Panc1 (cell line): ENCODE data around the gene YOD1. TPM values are rescaled to one million over a fixed set of nuclear protein-coding genes. Genes with fewer than 3 reads are reported as not detected.

Source experiments
- ATAC-seq: fragments of 200-7000 bp; cut with Tn5 transposase; 2 replicates; pipeline ENCODE4 v1.9.1; 2020; ENCODE audit warnings: mild to moderate bottlenecking, moderate library complexity
- BruUV-seq: library from RNA; stranded (reverse); fragments of 400-500 nt; replicated peaks from 2 replicates; lab custom pipeline; 2021; lab: Mats Ljungman, UMichigan
- CTCF ChIA-PET: fragments of 300-600 bp; sonication (Branson Sonifier 250); formaldehyde crosslinking; loops from one replicate; lab custom pipeline; 2022; ENCODE audit warnings: antibody characterized with exemption; lab: Charles Lee
- POLR2A ChIA-PET: fragments of 300-600 bp; sonication (Branson Sonifier 250); formaldehyde crosslinking; loops from one replicate; lab custom pipeline; 2022; ENCODE audit warnings: antibody characterized with exemption; lab: Charles Lee
- DNase-seq: peaks from one replicate; pipeline ENCODE4 v3.0.0-alpha.2; 2010; ENCODE audit warnings: low read depth, low spot score
- H3K27ac ChIP-seq: 2 replicates; pipeline ENCODE4 v1.5.1; 2011; ENCODE audit warnings: mild to moderate bottlenecking, low read length, inconsistent platforms
- H3K27me3 ChIP-seq: fragments of 200-500 bp; sonication (Bioruptor generic); 2 replicates; pipeline ENCODE4 v1.6.0; 2014; ENCODE audit warnings: low read length, inconsistent platforms; ENCODE audit not compliant: control insufficient read depth, insufficient read depth
- H3K36me3 ChIP-seq: fragments of 200-500 bp; sonication (Bioruptor generic); 2 replicates; pipeline ENCODE4 v1.5.1; 2014; ENCODE audit warnings: inconsistent platforms, mild to moderate bottlenecking, low read length, moderate library complexity; ENCODE audit not compliant: control insufficient read depth, insufficient read depth
- H3K4me1 ChIP-seq: 2 replicates; pipeline ENCODE4 v1.5.1; 2011; ENCODE audit warnings: inconsistent platforms, mild to moderate bottlenecking, low read length, moderate library complexity; ENCODE audit not compliant: control insufficient read depth, insufficient read depth
- H3K4me3 ChIP-seq, 2 experiments: 2 replicates each; pipeline ENCODE4 v1.5.1; 2011 to 2012; ENCODE audit warnings: low read depth in 2 of 2, low read length in 2 of 2, mild to moderate bottlenecking in 2 of 2, inconsistent platforms in 1 of 2, moderate library complexity in 1 of 2
- H3K9me3 ChIP-seq: fragments of 200-500 bp; sonication (Bioruptor generic); 2 replicates; pipeline ENCODE4 v1.5.1; 2014; ENCODE audit warnings: low read depth, mild to moderate bottlenecking, inconsistent platforms, low read length, moderate library complexity; ENCODE audit not compliant: control insufficient read depth, insufficient read depth
- POLR2AphosphoS5 ChIP-seq: IDR thresholded peaks from 2 replicates; pipeline ENCODE4 v1.6.1; 2012; ENCODE audit warnings: mild to moderate bottlenecking, low read depth, low read length, moderate library complexity
- SIN3A ChIP-seq: IDR thresholded peaks from 2 replicates; pipeline ENCODE4 v1.6.1; 2012; ENCODE audit warnings: low read depth, mild to moderate bottlenecking, low read length, moderate library complexity, borderline replicate concordance; ENCODE audit not compliant: insufficient read depth
- TCF7L2 ChIP-seq: IDR thresholded peaks from 2 replicates; pipeline ENCODE4 v1.6.1; 2011; ENCODE audit warnings: mild to moderate bottlenecking, low read depth, low read length, inconsistent platforms
- in situ Hi-C: cut with HindIII; loops from 2 replicates; pipeline ENCODE4 v1.10.0; 2016; ENCODE audit warnings: low sequenced_read_pairs, low pct_unique_long_range_greater_than_20kb
- intact Hi-C: fragments of 100-400 bp; cut with micrococcal nuclease; formaldehyde crosslinking; loops from one replicate; pipeline ENCODE4 v1.10.0; 2022; ENCODE audit not compliant: unreplicated experiment
- total RNA-seq: library from RNA; stranded (reverse); gene quantifications from one replicate; pipeline ENCODE4 v1.2.1, GENCODE V29; 2021; ENCODE audit not compliant: unreplicated experiment
- TF ChIP-seq, protein P1 (sequence below): fragments of 450-650 bp; IDR thresholded peaks from 2 replicates; pipeline ENCODE4 v1.5.1; 2017; ENCODE audit warnings: mild to moderate bottlenecking
- TF ChIP-seq, protein P2 (sequence below), 2 experiments: IDR thresholded peaks; 2 replicates each; pipeline ENCODE4 v1.6.1; 2011 to 2012; ENCODE audit warnings: low read depth in 2 of 2, control low read depth in 1 of 2, low read length in 1 of 2, mild to moderate bottlenecking in 1 of 2, moderate library complexity in 1 of 2; ENCODE audit not compliant: insufficient read depth in 1 of 2

YOD1 gene
- total RNA-seq, 1 experiment from 2014 or later, result 7.1 TPM

- H3K27me3 ChIP-seq, result no peaks in the 10 kb centered on the region
- no peak for DNase-seq
- BruUV-seq, result no TSS peak
- POLR2A ChIA-PET, result interaction anchor here (0.5 kb wide), 1 partner anchor 37 kb away, joined by 4 read pairs; no protein-coding TSS in a partner anchor
- CTCF ChIA-PET, result no interaction called here
- in situ Hi-C loops (no loop called here), intact Hi-C loops (no loop called here)
- peaks cover 13% of the 10 kb centered on the region for H3K4me1 ChIP-seq
- peaks cover 21% of the 10 kb centered on the region for H3K36me3 ChIP-seq
- no peak overlapping the region for H3K4me3 ChIP-seq
- TF ChIP-seq, protein P1, sequence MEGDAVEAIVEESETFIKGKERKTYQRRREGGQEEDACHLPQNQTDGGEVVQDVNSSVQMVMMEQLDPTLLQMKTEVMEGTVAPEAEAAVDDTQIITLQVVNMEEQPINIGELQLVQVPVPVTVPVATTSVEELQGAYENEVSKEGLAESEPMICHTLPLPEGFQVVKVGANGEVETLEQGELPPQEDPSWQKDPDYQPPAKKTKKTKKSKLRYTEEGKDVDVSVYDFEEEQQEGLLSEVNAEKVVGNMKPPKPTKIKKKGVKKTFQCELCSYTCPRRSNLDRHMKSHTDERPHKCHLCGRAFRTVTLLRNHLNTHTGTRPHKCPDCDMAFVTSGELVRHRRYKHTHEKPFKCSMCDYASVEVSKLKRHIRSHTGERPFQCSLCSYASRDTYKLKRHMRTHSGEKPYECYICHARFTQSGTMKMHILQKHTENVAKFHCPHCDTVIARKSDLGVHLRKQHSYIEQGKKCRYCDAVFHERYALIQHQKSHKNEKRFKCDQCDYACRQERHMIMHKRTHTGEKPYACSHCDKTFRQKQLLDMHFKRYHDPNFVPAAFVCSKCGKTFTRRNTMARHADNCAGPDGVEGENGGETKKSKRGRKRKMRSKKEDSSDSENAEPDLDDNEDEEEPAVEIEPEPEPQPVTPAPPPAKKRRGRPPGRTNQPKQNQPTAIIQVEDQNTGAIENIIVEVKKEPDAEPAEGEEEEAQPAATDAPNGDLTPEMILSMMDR, result no peak
- no peak for TF ChIP-seq SIN3A
- no peak for TF ChIP-seq TCF7L2
- TF ChIP-seq, protein P2, sequence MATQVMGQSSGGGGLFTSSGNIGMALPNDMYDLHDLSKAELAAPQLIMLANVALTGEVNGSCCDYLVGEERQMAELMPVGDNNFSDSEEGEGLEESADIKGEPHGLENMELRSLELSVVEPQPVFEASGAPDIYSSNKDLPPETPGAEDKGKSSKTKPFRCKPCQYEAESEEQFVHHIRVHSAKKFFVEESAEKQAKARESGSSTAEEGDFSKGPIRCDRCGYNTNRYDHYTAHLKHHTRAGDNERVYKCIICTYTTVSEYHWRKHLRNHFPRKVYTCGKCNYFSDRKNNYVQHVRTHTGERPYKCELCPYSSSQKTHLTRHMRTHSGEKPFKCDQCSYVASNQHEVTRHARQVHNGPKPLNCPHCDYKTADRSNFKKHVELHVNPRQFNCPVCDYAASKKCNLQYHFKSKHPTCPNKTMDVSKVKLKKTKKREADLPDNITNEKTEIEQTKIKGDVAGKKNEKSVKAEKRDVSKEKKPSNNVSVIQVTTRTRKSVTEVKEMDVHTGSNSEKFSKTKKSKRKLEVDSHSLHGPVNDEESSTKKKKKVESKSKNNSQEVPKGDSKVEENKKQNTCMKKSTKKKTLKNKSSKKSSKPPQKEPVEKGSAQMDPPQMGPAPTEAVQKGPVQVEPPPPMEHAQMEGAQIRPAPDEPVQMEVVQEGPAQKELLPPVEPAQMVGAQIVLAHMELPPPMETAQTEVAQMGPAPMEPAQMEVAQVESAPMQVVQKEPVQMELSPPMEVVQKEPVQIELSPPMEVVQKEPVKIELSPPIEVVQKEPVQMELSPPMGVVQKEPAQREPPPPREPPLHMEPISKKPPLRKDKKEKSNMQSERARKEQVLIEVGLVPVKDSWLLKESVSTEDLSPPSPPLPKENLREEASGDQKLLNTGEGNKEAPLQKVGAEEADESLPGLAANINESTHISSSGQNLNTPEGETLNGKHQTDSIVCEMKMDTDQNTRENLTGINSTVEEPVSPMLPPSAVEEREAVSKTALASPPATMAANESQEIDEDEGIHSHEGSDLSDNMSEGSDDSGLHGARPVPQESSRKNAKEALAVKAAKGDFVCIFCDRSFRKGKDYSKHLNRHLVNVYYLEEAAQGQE (IDR thresholded peaks at IDR 0.05; ENCODE audit: insufficient read depth in 1 of 2, low read depth in 2 of 2, low read length in 1 of 2), result no peak
- no peak for TF ChIP-seq POLR2AphosphoS5
- no peak for ATAC-seq
- no peaks in the 10 kb centered on the region for H3K9me3 ChIP-seq
- H3K27ac ChIP-seq, result no peak overlapping the region
These were observed 3.0 kb downstream of the YOD1 start for GRCh38 chr1:207048041-207048440.

GRCh38 chr1:207047505-207047904 lies 3.5 kb downstream of the YOD1 start:
- Histone ChIP-seq H3K4me1 (peaks cover 13% of the 10 kb centered on the region), H3K27ac (no peak overlapping the region), H3K9me3 (no peaks in the 10 kb centered on the region), H3K36me3 (peaks cover 21% of the 10 kb centered on the region), H3K27me3 (no peaks in the 10 kb centered on the region), H3K4me3 (no peak overlapping the region)
- ATAC-seq, result no peak
- DNase-seq, result no peak
- intact Hi-C loops (no loop called here), in situ Hi-C loops (no loop called here)
- ChIA-PET CTCF (no interaction called here), POLR2A (interaction anchor here (0.5 kb wide), 1 partner anchor 36 kb away, joined by 4 read pairs; no protein-coding TSS in a partner anchor)
- TF ChIP-seq, protein P2 (IDR thresholded peaks at IDR 0.05; ENCODE audit: insufficient read depth in 1 of 2, low read depth in 2 of 2, low read length in 1 of 2), result no peak
- TF ChIP-seq SIN3A (no peak), TCF7L2 (no peak), POLR2AphosphoS5 (no peak)
- TF ChIP-seq, protein P1, result no peak
- no TSS peak for BruUV-seq
